Hepatocyte (in vitro differentiated cells): Measurements from ENCODE around the gene PRDM15.

Experiments
- CTCF ChIP-seq: fragments of 200-600 bp; sonication (generic); IDR thresholded peaks from 2 replicates; pipeline ENCODE4 v1.5.1; 2016; ENCODE audit warnings: antibody characterized with exemption, mild to moderate bottlenecking; ENCODE audit not compliant: poor library complexity
- EZH2phosphoT487 ChIP-seq: fragments of 200-600 bp; sonication (generic); IDR thresholded peaks from one replicate; pipeline ENCODE4 v1.6.1; 2018; ENCODE audit warnings: antibody characterized with exemption, mild to moderate bottlenecking, low read depth, moderate library complexity; ENCODE audit not compliant: unreplicated experiment, severe bottlenecking

GRCh38 chr21:41836166-41837015, 42.8 kb downstream of the PRDM15 start:
- TF ChIP-seq CTCF, result no peak
- TF ChIP-seq EZH2phosphoT487, result no peak
